Keratinocyte (primary cell): ENCODE measurements around the gene SCTR. TPM values are rescaled to one million over a fixed set of nuclear protein-coding genes. Genes with fewer than 3 reads are reported as not detected.
A peak's percentile ranks its signal among the peaks of the same experiment; 100 is the strongest.

ENCODE experiments used
- DNase-seq: peaks from one replicate; pipeline ENCODE4 v3.0.0-alpha.2; 2011; ENCODE audit warnings: low read depth, missing footprints, low spot score
- FAIRE-seq: peaks from 2 replicates; lab custom pipeline; 2011; peaks lifted over from hg19 to GRCh38; lab: Jason Lieb, UNC
- H2AFZ ChIP-seq: 2 replicates; pipeline ENCODE4 v1.6.0; 2012; ENCODE audit warnings: low read length, control low read depth, inconsistent platforms; ENCODE audit not compliant: control insufficient read depth
- H3K27ac ChIP-seq: 2 replicates; pipeline ENCODE4 v1.5.1; 2011; ENCODE audit warnings: low read length; ENCODE audit not compliant: control insufficient read depth, insufficient read depth
- H3K27me3 ChIP-seq: 3 replicates; pipeline ENCODE4 v1.6.0; 2011; ENCODE audit warnings: low read length; ENCODE audit not compliant: control insufficient read depth, insufficient read depth; ENCODE audit errors: extremely low read depth
- H3K36me3 ChIP-seq, 2 experiments: 2 replicates in 1 of 2; 3 replicates in 1 of 2; pipeline ENCODE4 v1.5.1; 2011; ENCODE audit warnings: low read length in 2 of 2, mild to moderate bottlenecking in 1 of 2; ENCODE audit not compliant: control insufficient read depth in 2 of 2, insufficient read depth in 2 of 2; ENCODE audit errors: extremely low read depth in 1 of 2
- H3K4me1 ChIP-seq: 3 replicates; pipeline ENCODE4 v1.5.1; 2011; ENCODE audit warnings: low read length; ENCODE audit not compliant: control insufficient read depth, insufficient read depth; ENCODE audit errors: extremely low read depth
- H3K4me2 ChIP-seq: 3 replicates; pipeline ENCODE4 v1.6.0; 2011; ENCODE audit warnings: low read depth, low read length; ENCODE audit not compliant: control insufficient read depth, insufficient read depth; ENCODE audit errors: extremely low read depth
- H3K4me3 ChIP-seq, 3 experiments: fragments of 200-600 bp in 1 of 3; sonication (generic) in 1 of 3; 2 replicates in 2 of 3; 3 replicates in 1 of 3; pipeline ENCODE4 v1.5.1; 2011 to 2016; ENCODE audit warnings: low read length in 3 of 3, mild to moderate bottlenecking in 3 of 3, control low read depth in 2 of 3, inconsistent platforms in 1 of 3, low read depth in 1 of 3, mixed read lengths in 1 of 3, mixed run types in 1 of 3, moderate library complexity in 1 of 3; ENCODE audit not compliant: control insufficient read depth in 2 of 3, insufficient read depth in 2 of 3; ENCODE audit errors: extremely low read depth in 1 of 3
- H3K79me2 ChIP-seq: 2 replicates; pipeline ENCODE4 v1.6.0; 2012; ENCODE audit warnings: low read length; ENCODE audit not compliant: control insufficient read depth, insufficient read depth
- H3K9ac ChIP-seq: 3 replicates; pipeline ENCODE4 v1.6.0; 2011; ENCODE audit warnings: low read length; ENCODE audit not compliant: control insufficient read depth, insufficient read depth; ENCODE audit errors: extremely low read depth
- H3K9me1 ChIP-seq: 3 replicates; pipeline ENCODE4 v1.6.0; 2011; ENCODE audit warnings: low read length; ENCODE audit not compliant: control insufficient read depth, insufficient read depth; ENCODE audit errors: extremely low read depth
- H3K9me3 ChIP-seq: 2 replicates; pipeline ENCODE4 v1.5.1; 2012; ENCODE audit warnings: low read depth, low read length; ENCODE audit not compliant: control insufficient read depth
- H4K20me1 ChIP-seq: 3 replicates; pipeline ENCODE4 v1.6.0; 2011; ENCODE audit warnings: low read length; ENCODE audit not compliant: control insufficient read depth, insufficient read depth; ENCODE audit errors: extremely low read depth
- EZH2 ChIP-seq: IDR thresholded peaks from one replicate; pipeline ENCODE4 v1.6.1; 2012; ENCODE audit warnings: inconsistent platforms, mild to moderate bottlenecking, low read length, moderate library complexity
- dilution Hi-C: fragments of 300-500 bp; cut with MboI; formaldehyde crosslinking; loops from one replicate; pipeline ENCODE4 v1.7.0; 2020; ENCODE audit warnings: low sequenced_read_pairs; ENCODE audit not compliant: extremely low pct_ligation_motif_present
- polyA plus RNA-seq, 5 experiments: library from polyadenylated mRNA; depleted of rRNA in 3 of 5; stranded (reverse) in 3 of 5; stranded (forward) in 1 of 5; unstranded in 1 of 5; fragments of >200 nt; gene quantifications; 1 replicate in 1 of 5; 2 replicates in 3 of 5; 3 replicates in 1 of 5; pipeline versions ENCODE4 v1.2.1 to v1.2.3, GENCODE V29; 2011 to 2012; ENCODE audit warnings: missing spikeins in 2 of 5, low read depth in 1 of 5, low replicate concordance in 1 of 5
- TF ChIP-seq, protein P1 (sequence below), 3 experiments: IDR thresholded peaks in 1 of 3; conservative IDR thresholded peaks in 1 of 3; optimal IDR thresholded peaks in 1 of 3; 2 replicates in 2 of 3; 3 replicates in 1 of 3; pipeline versions ENCODE3 to v1.5.1; 2011; ENCODE audit warnings: low read length in 3 of 3, mild to moderate bottlenecking in 3 of 3, moderate library complexity in 2 of 3, control low read depth in 1 of 3, inconsistent platforms in 1 of 3; ENCODE audit not compliant: insufficient read depth in 2 of 3; ENCODE audit errors: extremely low read depth in 1 of 3

The SCTR gene
- polyA plus RNA-seq, 1 donor (not counting 4 experiments of a cell fraction or from before 2014, with no cell fraction given) = not detected

DNA sequence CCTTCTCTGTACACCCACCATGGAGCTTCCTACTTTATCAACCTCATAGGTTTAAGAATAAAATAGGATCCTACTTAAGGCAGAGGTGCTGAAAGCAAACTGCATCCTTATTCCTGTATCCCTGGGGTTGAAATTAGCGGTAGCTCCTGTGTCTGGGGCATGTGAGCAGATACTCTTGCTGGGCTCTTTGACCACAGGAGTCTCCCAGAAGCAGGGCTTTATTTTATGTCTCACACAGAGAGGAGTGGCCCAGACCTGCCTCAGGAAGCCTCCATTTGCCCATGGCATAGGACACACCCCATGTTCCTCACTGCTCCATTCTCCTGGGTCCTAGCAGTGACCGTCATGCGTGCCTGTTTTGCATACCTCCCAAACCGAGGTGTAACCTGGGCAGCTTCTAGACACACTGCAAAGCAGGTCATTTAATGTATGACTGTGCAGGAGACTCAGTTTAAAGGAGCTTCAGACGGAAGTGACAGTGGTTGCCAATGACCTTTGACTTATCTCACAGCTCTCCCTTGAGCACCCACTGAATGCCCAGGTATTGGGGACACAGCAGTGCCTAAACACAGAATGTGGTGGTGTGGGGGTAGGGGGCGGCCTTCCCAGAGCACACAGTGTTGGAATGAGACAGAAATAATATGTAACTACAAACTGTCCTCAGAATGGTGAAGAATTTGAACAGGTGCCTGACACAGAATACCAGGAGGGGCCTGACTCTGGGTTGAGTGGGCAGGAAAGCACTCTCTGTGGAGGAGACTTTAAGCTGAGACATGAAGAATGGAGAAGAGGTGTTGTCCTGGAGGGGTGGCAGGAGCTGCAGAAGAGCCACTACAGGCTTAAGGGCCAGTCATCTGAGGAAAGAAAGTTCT lies 89.0 kb downstream of the SCTR start:
- Histone ChIP-seq H3K27ac (no peak overlapping the region), H3K9ac (no peak overlapping the region), H3K9me1 (no peaks in the 10 kb centered on the region), H3K36me3 (no peaks in the 10 kb centered on the region), H3K9me3 (no peaks in the 10 kb centered on the region), H3K4me1 (peaks cover 14% of the 10 kb centered on the region), H3K4me2 (no peak overlapping the region), H4K20me1 (no peaks in the 10 kb centered on the region), H2AFZ (no peak overlapping the region), H3K27me3 (peaks cover 16% of the 10 kb centered on the region), H3K79me2 (no peaks in the 10 kb centered on the region), H3K4me3 (no peak overlapping the region)
- peak; percentile 5 for DNase-seq
- TF ChIP-seq, protein P1, sequence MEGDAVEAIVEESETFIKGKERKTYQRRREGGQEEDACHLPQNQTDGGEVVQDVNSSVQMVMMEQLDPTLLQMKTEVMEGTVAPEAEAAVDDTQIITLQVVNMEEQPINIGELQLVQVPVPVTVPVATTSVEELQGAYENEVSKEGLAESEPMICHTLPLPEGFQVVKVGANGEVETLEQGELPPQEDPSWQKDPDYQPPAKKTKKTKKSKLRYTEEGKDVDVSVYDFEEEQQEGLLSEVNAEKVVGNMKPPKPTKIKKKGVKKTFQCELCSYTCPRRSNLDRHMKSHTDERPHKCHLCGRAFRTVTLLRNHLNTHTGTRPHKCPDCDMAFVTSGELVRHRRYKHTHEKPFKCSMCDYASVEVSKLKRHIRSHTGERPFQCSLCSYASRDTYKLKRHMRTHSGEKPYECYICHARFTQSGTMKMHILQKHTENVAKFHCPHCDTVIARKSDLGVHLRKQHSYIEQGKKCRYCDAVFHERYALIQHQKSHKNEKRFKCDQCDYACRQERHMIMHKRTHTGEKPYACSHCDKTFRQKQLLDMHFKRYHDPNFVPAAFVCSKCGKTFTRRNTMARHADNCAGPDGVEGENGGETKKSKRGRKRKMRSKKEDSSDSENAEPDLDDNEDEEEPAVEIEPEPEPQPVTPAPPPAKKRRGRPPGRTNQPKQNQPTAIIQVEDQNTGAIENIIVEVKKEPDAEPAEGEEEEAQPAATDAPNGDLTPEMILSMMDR (optimal IDR thresholded peaks at IDR 0.05 in 1 of 3, IDR thresholded peaks at IDR 0.05 in 1 of 3, conservative IDR thresholded peaks at IDR 0.05 in 1 of 3; ENCODE audit: extremely low read depth in 1 of 3, insufficient read depth in 2 of 3, low read length in 3 of 3) = no peak
- no peak for FAIRE-seq
- dilution Hi-C loops = no loop called here

GRCh38 chr2:119434664-119435063 lies 89.6 kb downstream of the SCTR start:
- no peaks in the 10 kb centered on the region for H3K36me3 ChIP-seq
- FAIRE-seq = no peak
- H3K9me1 ChIP-seq = no peaks in the 10 kb centered on the region
- no peak for DNase-seq
- no peak overlapping the region for H3K27ac ChIP-seq
- H3K4me3 ChIP-seq = no peak overlapping the region
- no peak overlapping the region for H2AFZ ChIP-seq
- no peak for TF ChIP-seq EZH2
- TF ChIP-seq, protein P1 (optimal IDR thresholded peaks at IDR 0.05 in 1 of 3, IDR thresholded peaks at IDR 0.05 in 1 of 3, conservative IDR thresholded peaks at IDR 0.05 in 1 of 3; ENCODE audit: extremely low read depth in 1 of 3, insufficient read depth in 2 of 3, low read length in 3 of 3) = no peak
- no peaks in the 10 kb centered on the region for H4K20me1 ChIP-seq
- H3K4me1 ChIP-seq = peaks cover 14% of the 10 kb centered on the region
- no peaks in the 10 kb centered on the region for H3K79me2 ChIP-seq
- H3K9ac ChIP-seq = no peak overlapping the region
- peaks cover 18% of the 10 kb centered on the region for H3K27me3 ChIP-seq
- H3K9me3 ChIP-seq = no peaks in the 10 kb centered on the region
- dilution Hi-C loops = no loop called here
- H3K4me2 ChIP-seq = no peak overlapping the region
